Measurements from ENCODE around the gene ACOD1.

DNA sequence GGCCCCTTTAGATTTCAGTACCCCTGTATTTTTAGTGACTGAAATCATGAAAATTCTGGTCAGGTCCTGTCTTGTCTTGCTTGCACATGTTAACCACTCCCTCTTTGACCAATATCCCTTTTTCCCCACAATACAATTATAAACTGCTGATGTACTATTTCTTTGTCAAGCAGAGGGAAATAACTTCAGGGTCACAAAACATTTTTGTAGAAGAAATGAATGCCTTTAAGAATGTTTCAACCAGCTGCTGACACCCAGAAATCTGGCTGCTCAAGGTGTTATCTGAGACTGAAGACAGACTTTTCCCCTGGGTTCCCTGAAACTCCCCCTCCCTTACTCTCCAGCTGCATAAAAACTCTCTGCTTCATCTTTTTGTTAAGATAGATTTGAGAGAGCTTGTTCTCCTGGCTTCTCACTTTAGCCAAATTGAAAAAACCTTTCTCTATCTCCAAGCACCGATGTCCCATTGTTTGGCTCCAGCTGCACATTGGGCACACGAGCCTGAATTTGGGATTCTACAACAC, 18.4 kb upstream of the ACOD1 start:
- no peak for TF ChIP-seq POLR2AphosphoS5 (IDR thresholded peaks at IDR 0.05; ENCODE audit: low read depth, low read length)
- TF ChIP-seq, protein P1, sequence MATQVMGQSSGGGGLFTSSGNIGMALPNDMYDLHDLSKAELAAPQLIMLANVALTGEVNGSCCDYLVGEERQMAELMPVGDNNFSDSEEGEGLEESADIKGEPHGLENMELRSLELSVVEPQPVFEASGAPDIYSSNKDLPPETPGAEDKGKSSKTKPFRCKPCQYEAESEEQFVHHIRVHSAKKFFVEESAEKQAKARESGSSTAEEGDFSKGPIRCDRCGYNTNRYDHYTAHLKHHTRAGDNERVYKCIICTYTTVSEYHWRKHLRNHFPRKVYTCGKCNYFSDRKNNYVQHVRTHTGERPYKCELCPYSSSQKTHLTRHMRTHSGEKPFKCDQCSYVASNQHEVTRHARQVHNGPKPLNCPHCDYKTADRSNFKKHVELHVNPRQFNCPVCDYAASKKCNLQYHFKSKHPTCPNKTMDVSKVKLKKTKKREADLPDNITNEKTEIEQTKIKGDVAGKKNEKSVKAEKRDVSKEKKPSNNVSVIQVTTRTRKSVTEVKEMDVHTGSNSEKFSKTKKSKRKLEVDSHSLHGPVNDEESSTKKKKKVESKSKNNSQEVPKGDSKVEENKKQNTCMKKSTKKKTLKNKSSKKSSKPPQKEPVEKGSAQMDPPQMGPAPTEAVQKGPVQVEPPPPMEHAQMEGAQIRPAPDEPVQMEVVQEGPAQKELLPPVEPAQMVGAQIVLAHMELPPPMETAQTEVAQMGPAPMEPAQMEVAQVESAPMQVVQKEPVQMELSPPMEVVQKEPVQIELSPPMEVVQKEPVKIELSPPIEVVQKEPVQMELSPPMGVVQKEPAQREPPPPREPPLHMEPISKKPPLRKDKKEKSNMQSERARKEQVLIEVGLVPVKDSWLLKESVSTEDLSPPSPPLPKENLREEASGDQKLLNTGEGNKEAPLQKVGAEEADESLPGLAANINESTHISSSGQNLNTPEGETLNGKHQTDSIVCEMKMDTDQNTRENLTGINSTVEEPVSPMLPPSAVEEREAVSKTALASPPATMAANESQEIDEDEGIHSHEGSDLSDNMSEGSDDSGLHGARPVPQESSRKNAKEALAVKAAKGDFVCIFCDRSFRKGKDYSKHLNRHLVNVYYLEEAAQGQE (IDR thresholded peaks at IDR 0.05; ENCODE audit: insufficient read depth in 1 of 2, low read depth in 2 of 2, low read length in 2 of 2), result no peak
- TF ChIP-seq SIN3A (IDR thresholded peaks at IDR 0.05; ENCODE audit: borderline replicate concordance, insufficient read depth, low read length), result no peak
- TF ChIP-seq TAF1 (IDR thresholded peaks at IDR 0.05; ENCODE audit: borderline replicate concordance, insufficient read depth, low read length), result no peak

All from PFSK-1 (cell line).